Right lobe of liver (tissue), 4 donors: ENCODE data around the gene PIEZO2.
"Not testable (repeated sequence)": the region's sequence is repeated elsewhere in the genome, so short reads cannot be mapped to it uniquely, and the experiment has no call there.

ENCODE experiments used
- POLR2A ChIP-seq: fragments of 450-650 bp; IDR thresholded peaks from one replicate; pipeline ENCODE4 v1.6.1; 2017; ENCODE audit warnings: antibody characterized with exemption, mild to moderate bottlenecking
- TF ChIP-seq, protein P1 (sequence below), 4 donors: fragments of 200-600 bp in 3 of 4; fragments of 450-650 bp in 1 of 4; IDR thresholded peaks; one replicate each; pipeline versions ENCODE4 v1.5.1 to v1.8.0; 2016 to 2022; ENCODE audit warnings: antibody characterized with exemption in 4 of 4, mild to moderate bottlenecking in 2 of 4
- donor health status: DM: no; HTN: no; CAD: no.
- donor health status: DM: no; HTN: no; CAD: no.
- donor health status: DM: no; HTN: yes; CAD: no.

- TF ChIP-seq, protein P1, sequence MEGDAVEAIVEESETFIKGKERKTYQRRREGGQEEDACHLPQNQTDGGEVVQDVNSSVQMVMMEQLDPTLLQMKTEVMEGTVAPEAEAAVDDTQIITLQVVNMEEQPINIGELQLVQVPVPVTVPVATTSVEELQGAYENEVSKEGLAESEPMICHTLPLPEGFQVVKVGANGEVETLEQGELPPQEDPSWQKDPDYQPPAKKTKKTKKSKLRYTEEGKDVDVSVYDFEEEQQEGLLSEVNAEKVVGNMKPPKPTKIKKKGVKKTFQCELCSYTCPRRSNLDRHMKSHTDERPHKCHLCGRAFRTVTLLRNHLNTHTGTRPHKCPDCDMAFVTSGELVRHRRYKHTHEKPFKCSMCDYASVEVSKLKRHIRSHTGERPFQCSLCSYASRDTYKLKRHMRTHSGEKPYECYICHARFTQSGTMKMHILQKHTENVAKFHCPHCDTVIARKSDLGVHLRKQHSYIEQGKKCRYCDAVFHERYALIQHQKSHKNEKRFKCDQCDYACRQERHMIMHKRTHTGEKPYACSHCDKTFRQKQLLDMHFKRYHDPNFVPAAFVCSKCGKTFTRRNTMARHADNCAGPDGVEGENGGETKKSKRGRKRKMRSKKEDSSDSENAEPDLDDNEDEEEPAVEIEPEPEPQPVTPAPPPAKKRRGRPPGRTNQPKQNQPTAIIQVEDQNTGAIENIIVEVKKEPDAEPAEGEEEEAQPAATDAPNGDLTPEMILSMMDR (IDR thresholded peaks at IDR 0.05), result not testable (repeated sequence)
- not testable (repeated sequence) for TF ChIP-seq POLR2A
Observed at GRCh38 chr18:10642915-10643524, 506.3 kb downstream of the PIEZO2 start.
